NCI-H446 treated with DMSO at 0.1 percent for 48 hours (cell line): Measurements from ENCODE around the gene SIX6.
"Not testable (repeated sequence)": the region's sequence is repeated elsewhere in the genome, so short reads cannot be mapped to it uniquely, and the experiment has no call there.

Experiments used
- DNase-seq: peaks from one replicate; lab custom pipeline; 2025; lab: John Stamatoyannopoulos, UW

SIX6 gene

DNA sequence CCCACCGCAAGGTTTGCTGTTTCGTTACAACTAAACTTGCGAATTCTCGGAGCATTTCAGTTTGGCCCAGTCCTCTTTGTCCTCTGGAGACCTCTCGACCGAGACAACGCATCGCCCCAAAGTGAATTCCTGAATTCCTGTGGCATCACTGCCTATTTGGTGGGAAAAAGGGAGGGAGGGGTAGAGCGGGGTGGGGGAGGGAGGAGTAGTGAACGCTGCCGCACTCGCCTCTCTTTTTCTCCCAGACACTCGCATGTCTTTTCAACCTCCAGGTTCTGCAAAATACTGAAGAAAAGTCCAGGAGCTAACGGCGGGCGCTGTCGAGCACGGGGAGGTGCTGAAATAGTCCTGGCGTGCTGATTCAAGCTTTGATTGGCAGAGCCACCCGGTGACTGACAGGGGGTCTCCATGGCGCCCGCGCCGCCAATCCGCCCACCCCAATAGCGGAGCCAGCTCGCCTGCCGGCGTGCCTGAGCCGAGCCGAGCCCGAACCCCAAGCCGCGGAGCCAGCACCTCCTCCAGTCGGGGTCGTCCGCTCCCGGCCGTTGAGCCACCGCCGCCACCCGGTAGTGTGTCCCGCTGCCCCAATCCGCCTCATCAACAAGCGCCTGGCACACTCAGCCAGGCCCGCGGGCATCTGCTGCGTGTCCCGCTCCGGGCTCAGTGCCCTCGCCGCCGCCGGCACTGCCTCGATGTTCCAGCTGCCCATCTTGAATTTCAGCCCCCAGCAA is at the start of gene SIX6:
SIX6 (plus strand) TSS at position 440 of the 731 bp plus-strand sequence; CDS start at position 693, 253 bp downstream.
- DNase-seq: no peak

DNA sequence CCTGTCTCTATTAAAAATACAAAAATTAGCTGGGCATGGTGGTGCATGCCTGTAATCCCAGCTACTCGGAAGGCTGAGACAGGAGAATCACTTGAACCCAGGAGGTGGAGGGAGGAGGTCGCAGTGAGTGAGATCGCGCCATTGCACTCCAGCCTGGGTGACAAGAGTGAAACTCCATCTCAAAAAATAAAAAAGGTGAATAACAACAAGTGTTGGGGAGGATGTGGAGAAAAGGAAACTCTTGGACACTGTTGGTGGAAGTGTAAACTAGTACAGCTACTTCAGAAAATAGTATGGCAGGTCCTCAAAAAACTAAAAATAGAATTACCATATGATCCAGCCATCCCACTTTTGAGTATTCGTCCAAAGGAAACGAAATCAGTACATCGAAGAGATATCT is 28.7 kb upstream of the SIX6 start:
- DNase-seq: not testable (repeated sequence)

DNA sequence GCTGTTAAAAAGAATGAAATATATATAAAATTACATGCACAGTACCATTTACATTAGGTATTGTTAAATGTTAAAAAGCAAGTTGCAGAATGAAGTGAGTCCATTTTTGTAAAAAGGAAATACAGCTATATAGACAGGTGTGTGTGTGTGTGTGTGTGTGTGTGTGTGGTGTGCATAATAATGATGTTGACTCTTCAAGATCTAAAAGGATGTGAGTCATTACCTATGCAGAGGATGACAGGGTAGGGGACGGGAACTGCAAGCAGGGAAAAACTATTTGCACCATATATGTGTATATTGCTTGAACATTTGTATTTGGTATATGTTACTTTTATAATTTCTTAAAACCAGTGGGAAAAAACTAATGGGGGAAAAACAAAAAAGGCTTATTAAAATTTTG is 26.2 kb upstream of the SIX6 start:
- DNase-seq: no peak

DNA sequence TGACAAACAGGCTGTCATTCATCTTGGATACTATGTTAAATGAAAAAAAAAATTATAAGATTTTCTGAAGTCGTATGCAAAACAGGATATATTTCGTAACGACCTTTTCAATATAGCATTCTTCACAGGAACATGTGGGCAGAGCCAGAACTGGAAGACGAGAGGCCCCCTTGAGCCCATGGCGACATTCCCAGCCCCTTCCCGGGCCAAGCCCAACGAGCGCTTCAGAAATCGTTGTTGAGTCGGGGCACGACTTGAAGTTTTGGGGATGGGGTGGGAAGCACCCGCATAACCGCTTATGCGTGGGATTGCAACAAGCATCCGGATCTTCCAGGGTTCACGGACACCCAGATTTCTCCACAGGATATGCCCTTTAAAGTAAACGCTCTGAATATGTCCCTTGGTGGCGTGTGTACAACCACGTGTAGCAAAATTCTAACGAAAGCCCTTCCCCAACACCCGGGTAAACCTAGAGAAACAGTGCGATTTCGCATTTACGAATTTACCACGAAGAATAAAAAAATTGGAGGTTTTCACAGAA is 23.8 kb upstream of the SIX6 start:
- DNase-seq: no peak

DNA sequence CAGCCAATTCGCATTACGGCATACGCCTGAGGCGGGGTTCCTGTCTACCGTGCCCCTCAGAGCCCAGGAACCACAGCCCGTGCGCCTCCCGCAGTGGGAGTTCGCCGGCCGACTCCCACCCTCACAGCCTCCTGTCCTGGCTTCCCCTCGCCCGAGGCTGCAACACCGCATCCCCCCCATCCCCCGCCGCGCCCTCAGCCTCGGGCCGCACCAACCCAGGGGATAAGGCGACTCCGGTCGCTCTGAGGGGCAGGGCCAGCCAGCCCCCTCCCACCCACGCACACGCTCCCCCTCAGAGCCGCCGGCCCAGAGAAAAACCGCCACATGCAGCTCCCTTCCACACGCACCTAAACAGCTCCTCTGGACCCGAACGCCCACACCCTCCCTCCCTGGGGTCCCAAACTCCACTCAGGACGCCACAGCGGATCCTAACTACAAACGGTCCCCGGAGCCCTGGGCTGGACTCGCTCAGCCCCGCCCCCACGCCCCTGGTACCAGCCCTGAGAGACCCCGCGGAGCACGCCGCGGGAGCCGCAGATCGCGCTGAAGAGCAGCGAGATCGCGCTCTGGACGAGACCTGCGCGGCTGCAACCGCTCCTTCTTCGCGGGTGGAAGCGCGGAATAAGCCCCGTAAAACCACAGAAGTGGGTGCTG is 23.2 kb upstream of the SIX6 start, which contains the start of gene C14orf39:
C14orf39 (minus strand) TSS at position 466 of the 654 bp plus-strand sequence. CDS start 985 bp downstream, outside the sequence.
- no peak for DNase-seq

DNA sequence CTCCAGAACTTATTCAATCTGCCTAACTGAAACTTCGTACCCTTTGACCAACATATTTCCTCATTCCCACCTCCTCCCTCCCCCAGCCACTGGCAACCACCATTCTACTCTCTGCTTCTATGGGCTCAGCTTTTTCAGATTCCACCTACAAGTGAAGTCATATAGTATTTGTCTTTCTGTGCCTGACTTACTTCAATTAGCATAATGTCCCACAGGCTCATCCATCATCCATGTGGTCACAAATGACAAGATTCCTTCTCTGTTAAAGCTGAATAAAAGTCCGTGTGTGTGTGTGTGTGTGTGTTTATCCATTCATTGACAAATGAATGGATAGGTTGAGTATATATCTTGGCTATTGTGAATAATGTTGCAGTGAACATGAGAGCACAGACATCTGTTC is 21.7 kb upstream of the SIX6 start:
- DNase-seq: no peak

DNA sequence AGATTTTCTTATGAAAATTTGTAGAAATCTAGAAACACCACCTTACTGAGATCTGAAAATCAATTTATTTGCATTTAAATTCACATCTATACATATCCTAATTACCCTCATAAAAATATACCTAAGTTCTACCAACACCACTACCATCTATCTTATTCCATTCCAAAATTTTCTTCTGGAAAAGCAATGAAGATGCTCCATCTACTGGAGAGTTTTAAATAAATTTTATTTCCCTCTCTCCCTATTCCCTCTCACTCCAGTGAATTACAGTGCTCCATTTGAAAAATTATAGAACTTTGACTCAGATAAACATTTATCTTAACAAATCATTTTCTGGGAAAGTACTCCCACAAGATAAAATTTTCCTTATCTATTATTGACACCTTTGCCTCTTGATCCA is 20.8 kb upstream of the SIX6 start:
- DNase-seq: no peak

DNA sequence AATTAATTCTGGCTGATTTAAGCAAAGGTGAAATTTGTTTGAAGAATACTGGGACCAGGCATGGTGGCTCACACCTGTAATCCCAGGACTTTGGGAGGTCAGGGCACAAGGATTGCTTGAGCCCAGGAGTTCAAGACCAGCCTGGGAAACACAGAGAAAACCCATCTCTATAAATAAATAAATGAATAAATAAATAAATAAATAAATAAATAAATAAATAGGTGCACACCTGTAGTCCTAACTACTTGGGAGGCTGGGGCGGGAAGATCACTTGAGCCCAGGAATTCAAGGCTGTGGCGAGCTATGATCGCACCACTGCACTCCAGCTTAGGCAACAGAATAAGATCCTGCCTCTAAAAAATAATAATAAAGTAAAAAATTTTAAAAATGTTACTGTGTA is 18.7 kb upstream of the SIX6 start:
- no peak for DNase-seq

DNA sequence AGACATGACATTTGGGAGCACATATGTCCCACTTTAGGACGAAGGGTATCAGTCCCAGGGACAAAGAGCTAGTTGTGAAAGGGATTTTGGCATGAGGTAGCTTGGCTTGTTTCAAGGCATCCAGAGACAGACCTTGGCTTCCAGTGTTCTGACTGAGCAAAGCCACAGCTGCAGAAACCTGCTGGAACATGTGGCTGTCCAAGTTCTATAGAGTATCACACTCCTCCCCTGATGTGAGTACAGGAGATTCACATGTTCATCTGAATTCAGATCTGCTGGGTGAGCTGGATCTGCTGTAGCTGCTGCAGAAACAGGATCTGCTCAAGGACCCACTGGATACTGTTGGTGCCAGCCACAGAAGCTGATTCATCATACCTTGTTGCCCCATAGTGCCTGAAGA is 13.0 kb upstream of the SIX6 start:
- no peak for DNase-seq

DNA sequence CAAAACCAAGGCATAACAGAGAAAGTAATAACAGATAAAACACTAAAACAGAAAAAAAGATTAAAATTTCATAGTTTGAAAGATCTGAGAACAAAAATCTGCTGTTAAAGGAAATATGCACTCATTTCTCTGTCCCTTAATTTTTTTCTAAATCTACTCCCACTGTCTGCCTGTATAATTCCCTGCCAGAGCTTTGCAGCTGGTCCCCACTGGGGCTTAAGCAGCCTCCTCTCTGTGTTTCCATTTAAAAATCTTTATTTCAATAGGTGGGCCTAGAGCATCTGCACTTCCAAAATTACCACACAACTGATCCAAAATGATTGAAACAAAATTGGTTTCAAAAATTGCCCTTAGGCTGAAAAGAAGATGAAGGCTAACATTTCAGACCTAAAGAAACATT is 6.4 kb upstream of the SIX6 start:
- no peak for DNase-seq

DNA sequence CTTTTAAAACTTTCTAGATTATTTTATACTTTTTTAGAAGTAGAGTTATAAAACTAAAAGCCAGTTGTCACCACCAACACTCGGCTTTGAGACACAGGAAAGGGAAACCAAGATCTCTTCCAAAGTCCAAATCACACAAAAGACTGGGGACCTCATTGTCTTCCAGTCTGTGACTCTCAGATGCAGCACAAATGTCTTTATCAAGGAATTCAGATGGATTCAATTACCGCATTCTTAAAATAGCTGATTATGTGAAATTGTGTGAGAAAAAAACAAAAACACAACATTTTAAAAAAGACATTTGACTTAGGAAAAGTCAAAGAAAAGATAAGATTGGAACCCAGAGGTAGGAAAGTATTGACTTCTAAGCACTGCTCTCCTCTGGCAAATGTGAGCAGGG is 3.5 kb upstream of the SIX6 start:
- no peak for DNase-seq

DNA sequence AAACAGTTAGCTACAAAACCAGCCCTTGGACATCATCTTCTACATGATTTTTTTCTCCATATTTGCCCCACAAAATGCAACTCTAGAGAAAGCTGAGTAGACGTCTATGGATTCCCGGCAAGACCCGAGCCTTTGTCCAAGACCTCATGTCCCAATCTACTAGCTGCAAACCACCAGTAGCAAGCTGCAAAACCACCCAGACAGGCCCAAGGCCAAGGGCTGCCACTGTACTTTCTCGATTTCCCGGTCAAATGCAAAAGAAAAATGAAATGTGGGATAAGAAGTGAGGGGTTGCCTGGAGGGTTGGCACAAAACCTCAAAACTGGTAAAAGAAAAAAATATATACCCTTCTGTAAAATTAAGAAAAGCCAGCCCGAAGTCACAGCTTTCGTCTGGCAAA is 2.9 kb upstream of the SIX6 start:
- no peak for DNase-seq

DNA sequence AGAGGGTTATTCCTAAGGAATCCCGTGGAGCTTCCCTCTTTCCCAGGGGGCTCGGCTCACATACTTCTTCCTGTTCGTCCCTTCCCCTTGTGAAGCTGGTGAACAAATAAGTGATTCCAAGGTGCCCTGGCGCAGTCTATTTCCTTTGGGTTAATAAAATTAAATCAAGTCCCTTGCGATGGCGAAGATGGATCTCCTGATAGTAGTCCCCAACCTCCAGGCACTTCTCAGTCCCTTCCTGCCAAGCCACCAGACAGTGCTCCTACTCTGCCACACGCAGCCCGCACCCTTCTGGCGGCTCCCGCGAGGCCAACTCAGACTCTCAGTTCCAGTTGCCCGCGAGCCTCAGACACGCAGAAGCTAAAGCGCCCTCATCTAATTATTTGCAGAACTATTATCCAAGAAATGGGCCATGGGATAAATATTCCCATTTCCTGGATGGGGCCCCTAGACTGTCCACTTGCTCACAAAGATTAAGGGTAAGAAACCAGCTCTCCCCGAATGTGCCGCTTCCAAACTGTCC is 2.4 kb upstream of the SIX6 start:
- DNase-seq: no peak

DNA sequence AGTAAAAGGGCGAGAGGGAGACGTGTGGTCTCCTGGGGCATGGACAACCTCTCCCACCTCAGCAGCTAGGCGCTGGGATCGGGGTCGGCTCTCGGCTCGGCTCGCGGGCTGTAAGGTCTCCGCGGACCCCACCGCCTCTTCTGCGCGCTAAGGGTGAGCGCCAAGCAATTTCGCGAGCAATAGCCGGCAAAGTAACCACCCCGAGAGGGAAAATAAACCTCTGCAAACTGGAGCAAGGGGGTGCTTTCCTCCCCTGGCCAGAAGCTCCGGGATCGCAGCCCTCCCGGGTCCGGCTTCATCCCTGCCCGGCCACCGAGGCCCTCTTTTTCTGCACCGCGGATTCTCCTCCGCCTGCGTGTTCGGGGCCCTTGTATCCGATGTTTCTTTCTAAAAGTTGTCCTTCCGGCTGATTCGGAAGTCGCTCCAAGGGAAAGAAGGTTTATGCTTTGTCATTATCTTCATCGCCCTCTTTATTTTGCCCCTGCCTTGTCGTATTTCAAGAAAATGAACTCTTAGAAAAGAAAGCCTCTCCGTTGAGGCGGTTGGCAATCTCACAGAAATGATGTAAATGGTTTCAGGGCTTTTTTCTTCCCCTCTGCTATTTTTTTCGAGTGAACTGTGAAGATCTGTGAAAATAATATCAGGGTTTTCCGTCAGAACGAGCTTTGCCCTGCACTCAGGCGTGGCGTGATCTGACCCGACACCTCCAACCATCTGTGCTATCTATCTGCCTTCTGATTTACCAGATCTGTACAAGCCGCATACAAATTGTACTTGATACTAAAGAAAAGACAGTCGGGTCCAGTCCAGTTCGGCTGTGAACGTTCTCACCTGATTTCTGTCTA is 1.7 kb upstream of the SIX6 start:
- DNase-seq: no peak

DNA sequence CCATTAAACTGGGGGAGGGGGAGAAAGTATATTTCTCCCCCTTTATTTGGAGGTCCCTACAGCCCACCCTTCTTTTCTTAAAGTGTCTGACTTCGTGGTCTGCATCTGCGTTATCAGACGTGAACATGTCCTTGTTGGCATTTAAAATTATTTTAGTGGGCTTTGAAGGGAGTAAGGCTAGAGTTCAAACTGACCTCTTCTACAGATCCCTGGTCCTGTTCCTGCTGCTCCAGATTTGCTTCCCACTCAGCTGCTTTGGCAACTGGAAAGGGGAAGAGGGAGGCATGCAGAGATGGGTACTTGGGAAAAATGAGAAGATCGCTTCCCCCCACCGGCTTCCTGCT is 611 bp upstream of the SIX6 start:
- no peak for DNase-seq

DNA sequence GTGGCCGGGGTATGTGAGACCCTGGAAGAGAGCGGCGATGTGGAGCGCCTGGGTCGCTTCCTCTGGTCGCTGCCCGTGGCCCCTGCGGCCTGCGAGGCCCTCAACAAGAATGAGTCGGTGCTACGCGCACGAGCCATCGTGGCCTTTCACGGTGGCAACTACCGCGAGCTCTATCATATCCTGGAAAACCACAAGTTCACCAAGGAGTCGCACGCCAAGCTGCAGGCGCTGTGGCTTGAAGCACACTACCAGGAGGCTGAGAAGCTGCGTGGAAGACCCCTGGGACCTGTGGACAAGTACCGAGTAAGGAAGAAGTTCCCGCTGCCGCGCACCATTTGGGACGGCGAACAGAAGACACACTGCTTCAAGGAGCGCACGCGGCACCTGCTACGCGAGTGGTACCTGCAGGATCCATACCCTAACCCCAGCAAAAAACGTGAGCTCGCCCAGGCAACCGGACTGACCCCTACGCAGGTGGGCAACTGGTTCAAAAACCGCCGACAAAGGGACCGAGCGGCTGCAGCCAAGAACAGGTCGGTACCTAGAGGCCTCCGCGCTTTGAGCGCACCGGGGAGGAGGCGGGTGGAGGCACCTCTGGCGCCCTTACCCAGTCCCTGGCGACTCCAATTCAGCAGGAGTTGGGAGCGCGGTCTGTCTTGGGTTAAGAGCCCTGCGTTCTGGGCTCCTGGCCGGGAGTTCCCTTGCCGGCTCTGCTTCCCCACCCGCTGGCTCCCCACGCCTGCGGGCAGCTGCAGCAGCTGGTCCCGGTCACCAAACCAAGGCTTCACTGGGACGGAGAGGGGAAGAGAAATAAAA is 700 bp downstream of the SIX6 start:
- DNase-seq: no peak

DNA sequence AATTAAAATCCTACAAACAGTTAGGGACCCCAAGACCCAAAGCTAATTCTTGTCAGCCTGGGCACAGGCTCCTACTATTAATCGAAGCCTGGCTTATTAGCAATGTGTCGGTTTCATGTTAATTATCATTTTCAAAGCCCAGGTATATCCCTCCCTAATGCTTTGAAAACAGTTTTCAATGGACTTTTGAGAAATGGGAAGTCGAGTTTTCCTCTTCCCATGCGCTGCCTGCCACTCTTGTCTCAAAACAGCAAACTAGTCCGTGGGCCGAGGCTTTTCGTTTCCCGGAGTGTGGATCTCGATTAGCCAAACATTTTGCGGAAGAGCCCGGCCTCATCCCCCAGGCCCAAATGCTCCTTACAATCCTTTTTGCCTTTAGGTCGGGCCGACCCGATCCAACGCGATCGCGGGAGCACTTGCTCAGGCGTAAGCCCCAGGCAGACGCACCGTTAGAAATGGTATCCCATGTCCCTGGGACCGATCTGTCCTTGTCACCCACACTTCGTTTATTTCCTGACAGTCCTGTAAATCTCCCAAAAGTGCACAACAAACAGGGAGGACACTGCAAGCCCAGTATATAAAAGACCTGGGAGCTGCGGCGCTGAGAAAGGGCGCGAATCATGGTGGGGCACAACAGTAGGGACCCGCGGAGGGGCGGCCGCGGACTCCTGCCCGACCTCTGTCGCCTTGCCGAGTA is 1.5 kb downstream of the SIX6 start:
- no peak for DNase-seq

DNA sequence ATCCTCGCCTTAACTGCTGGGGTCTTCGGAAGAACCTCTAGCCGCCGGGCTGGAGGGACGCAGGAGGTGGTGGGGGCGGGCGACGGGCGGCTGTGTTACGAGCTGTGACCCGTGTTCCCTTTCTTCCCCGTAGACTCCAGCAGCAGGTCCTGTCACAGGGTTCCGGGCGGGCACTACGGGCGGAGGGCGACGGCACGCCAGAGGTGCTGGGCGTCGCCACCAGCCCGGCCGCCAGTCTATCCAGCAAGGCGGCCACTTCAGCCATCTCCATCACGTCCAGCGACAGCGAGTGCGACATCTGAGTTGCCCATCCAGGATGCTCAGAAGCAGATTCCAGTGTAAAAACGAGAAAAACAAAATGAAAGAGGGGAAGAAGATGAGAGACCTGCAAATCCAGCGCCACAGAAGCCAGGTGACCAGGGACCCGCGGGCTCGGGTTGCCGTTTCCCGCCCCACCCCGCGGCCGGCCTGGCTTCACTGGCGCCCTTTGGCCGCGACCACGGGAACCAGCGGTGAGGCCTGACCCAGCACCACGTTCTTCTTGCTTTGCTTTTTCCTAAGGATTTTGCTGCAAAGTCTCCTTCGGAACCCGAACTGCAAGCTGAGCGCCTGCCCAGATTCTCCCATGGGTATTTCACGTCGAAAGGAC is 2.1 kb downstream of the SIX6 start:
- no peak for DNase-seq

DNA sequence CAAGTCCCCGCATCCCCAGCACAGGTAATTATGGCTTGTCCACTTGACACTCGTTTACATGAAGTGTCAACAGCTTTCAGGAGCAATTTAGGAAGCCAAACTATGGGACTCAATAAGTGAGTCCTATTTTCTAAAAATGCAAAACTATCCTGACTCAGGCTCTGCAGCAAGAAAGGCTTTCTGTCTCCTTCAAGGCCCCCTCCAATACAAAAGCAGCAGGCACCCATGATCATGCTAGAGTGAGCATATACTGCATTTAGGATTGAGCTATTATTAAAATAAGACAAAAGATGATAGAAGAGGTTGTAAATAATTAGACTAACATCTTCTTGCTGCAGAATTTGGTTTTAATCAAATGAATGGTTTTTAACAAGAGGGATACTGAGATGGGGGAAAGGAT is 3.2 kb downstream of the SIX6 start:
- no peak for DNase-seq

DNA sequence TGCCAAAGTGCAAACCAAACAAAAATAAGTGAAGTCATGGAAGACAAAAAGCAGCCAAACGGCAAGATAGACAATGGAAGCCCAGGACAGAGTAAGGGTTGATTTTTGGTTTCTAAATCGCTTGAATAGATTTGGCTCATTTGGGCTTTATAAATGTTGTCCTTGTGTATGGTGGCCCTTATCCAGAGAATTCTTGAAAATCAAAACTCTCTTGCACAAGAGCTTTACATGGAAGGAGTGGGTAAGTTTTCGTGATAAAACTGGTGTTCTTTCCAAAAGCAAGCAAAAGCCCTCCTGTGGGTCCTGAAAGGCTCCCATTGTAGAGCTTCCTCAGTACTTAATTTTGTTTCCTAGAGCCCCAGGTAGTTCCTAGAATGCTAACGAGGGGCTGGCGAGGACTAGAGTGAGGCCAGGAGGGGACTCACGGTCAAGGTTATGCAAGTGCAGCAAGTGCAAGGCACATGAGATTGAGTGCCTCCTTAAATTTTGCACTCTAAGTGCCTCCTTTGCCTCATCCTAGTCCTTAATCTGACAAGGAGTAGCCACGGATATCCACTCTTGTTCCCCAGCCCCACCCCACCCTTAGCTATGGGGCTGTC is 4.1 kb downstream of the SIX6 start:
- DNase-seq: no peak
